GM12872 (cell line): ENCODE results near the gene GSTM4.

Experiments
- CTCF ChIP-seq: IDR thresholded peaks from 3 replicates; pipeline ENCODE4 v1.5.1; 2011; ENCODE audit warnings: low read depth, mild to moderate bottlenecking, low read length, moderate library complexity; ENCODE audit not compliant: insufficient read depth

The GSTM4 gene

GRCh38 chr1:109655615-109656519 lies at the start of gene GSTM4:
Gene GSTM4 (plus strand): TSS chr1:109656099. CDS start chr1:109656390, 291 bp downstream.
- TF ChIP-seq CTCF, result no peak

- TF ChIP-seq CTCF, result no peak
These were observed 46.0 kb upstream of the GSTM4 start for GRCh38 chr1:109609881-109610280.

- TF ChIP-seq CTCF, result no peak
These were observed 45.1 kb upstream of the GSTM4 start for GRCh38 chr1:109610609-109611307.

- TF ChIP-seq CTCF, result no peak
These were observed 44.5 kb upstream of the GSTM4 start for GRCh38 chr1:109611308-109611990.

- no peak for TF ChIP-seq CTCF
These were observed 42.3 kb upstream of the GSTM4 start for GRCh38 chr1:109613361-109614147.

GRCh38 chr1:109615879-109616278 lies 40.0 kb upstream of the GSTM4 start:
- no peak for TF ChIP-seq CTCF
